Stimulated activated naive CD4-positive, alpha-beta T cell (primary cell): ENCODE data around the gene ATRN.
A peak's percentile ranks its signal among the peaks of the same experiment; 100 is the strongest.
"Not testable (repeated sequence)": the region's sequence is repeated elsewhere in the genome, so short reads cannot be mapped to it uniquely, and the experiment has no call there.

Source experiments
- DNase-seq, 6 experiments: peaks; one replicate each; lab custom pipeline; 2025; lab: John Stamatoyannopoulos, UW

Gene ATRN

GRCh38 chr20:3470627-3471396, at the start of gene ATRN:
Gene ATRN (plus strand): TSS chr20:3471018. CDS start chr20:3471108, 90 bp downstream.
- DNase-seq = peak; percentile 69 to 83 (median 76)

GRCh38 chr20:3421985-3422384, 48.8 kb upstream of the ATRN start:
- no peak for DNase-seq

GRCh38 chr20:3423126-3423525, 47.7 kb upstream of the ATRN start:
- DNase-seq = no peak

GRCh38 chr20:3426766-3427165, 44.1 kb upstream of the ATRN start:
- not testable (repeated sequence) for DNase-seq

GRCh38 chr20:3430376-3431069, 40.3 kb upstream of the ATRN start:
- DNase-seq = no peak

- DNase-seq = no peak
Observed at GRCh38 chr20:3431109-3431508, 39.7 kb upstream of the ATRN start.

- DNase-seq = no peak
Observed at GRCh38 chr20:3432844-3433243, 38.0 kb upstream of the ATRN start.

- DNase-seq = no peak
Observed at GRCh38 chr20:3433744-3434143, 37.1 kb upstream of the ATRN start.

GRCh38 chr20:3434232-3434631, 36.6 kb upstream of the ATRN start:
- no peak for DNase-seq

GRCh38 chr20:3436864-3437574, 33.8 kb upstream of the ATRN start:
- DNase-seq = no peak

- DNase-seq = no peak
Observed at GRCh38 chr20:3446779-3447178, 24.0 kb upstream of the ATRN start.

GRCh38 chr20:3447321-3447720, 23.5 kb upstream of the ATRN start:
- DNase-seq = no peak

GRCh38 chr20:3449319-3449718, 21.5 kb upstream of the ATRN start:
- no peak for DNase-seq

- no peak for DNase-seq
Observed at GRCh38 chr20:3452136-3452535, 18.7 kb upstream of the ATRN start.

- DNase-seq = no peak
Observed at GRCh38 chr20:3452690-3453089, 18.1 kb upstream of the ATRN start.

- DNase-seq = no peak
Observed at GRCh38 chr20:3454831-3455230, 16.0 kb upstream of the ATRN start.

- no peak for DNase-seq
Observed at GRCh38 chr20:3456648-3457047, 14.2 kb upstream of the ATRN start.

- DNase-seq = no peak
Observed at GRCh38 chr20:3459881-3460307, 10.9 kb upstream of the ATRN start.

GRCh38 chr20:3461211-3461771, 9.5 kb upstream of the ATRN start:
- no peak for DNase-seq

- no peak for DNase-seq
Observed at GRCh38 chr20:3461911-3462677, 8.7 kb upstream of the ATRN start.

- no peak for DNase-seq
Observed at GRCh38 chr20:3464166-3464565, 6.7 kb upstream of the ATRN start.

- DNase-seq = no peak
Observed at GRCh38 chr20:3465301-3465700, 5.5 kb upstream of the ATRN start.
